Measurements from ENCODE around the gene IL33.
"Not testable (repeated sequence)": the region's sequence is repeated elsewhere in the genome, so short reads cannot be mapped to it uniquely, and the experiment has no call there.

Gene IL33, protein sequence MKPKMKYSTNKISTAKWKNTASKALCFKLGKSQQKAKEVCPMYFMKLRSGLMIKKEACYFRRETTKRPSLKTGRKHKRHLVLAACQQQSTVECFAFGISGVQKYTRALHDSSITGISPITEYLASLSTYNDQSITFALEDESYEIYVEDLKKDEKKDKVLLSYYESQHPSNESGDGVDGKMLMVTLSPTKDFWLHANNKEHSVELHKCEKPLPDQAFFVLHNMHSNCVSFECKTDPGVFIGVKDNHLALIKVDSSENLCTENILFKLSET

DNA sequence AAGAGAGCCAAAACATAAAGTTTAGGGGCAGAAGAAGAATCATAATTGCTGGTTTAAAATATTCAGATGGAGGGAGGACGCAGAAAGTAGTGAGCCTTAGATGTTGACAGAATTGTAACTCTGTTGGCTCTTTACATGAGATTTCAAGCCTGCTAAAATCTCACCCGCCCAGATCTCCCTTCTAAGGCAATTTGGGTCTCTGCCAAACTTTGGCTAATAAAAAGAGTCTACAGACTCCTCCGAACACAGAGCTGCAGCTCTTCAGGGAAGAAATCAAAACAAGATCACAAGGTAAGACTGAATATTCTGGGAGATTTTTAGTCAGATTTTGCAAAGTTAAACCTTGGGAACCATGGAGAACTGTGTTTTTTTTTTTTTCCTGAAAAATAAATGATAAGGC is at the start of gene IL33:
Gene IL33, plus strand, starts transcription at position 246 of the 400 bp plus-strand sequence. CDS start 25,888 bp downstream, outside the sequence.
- no peak within 1 kb of the TSS for H3K4me3 ChIP-seq (ENCODE audit: low read depth, low read length)
- DNase-seq (ENCODE audit: low read depth), result no peak

DNA sequence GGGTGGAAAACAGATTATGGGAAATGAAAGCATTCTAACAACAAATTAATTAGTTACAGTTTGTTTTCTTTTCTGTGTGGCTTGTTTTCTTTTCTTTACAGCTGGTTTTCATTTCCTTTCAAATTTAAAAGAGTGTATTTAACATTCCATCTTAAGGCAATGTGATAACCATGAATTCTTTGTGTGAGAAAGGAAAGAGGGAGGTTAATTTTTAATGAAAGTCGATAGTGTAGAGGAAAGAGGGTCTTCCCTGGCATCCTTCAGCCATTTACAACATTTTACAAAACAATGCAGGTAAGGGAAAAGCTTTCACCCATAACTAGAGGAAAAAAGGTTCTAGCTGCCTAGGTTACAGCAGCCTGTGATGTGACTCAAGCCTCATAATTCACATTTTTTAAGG is 43.9 kb upstream of the IL33 start:
- H3K4me3 ChIP-seq (ENCODE audit: low read depth, low read length), result no peak overlapping the region
- DNase-seq (ENCODE audit: low read depth), result no peak

DNA sequence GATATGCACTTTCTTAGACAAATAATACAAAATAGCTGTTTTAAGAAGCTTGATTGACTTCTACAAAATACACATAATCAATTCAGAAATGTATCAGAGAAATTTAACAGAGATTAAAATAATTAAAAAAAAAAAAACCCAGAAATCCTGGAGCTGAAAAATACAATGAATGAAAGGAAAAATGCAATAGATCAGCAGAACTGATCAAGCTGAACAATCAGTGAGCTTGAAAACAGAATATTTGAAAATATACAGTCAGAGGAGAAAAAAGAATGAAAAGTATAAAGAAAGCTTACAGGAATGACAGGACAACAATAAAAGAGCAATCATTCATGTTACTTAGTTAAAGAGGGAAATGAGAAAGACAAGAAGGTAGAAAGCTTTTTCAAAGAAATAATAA is 41.7 kb upstream of the IL33 start:
- H3K4me3 ChIP-seq (ENCODE audit: low read depth, low read length), result no peak overlapping the region
- DNase-seq (ENCODE audit: low read depth), result no peak

GRCh38 chr9:6182549-6183226 is 32.9 kb upstream of the IL33 start:
- H3K4me3 ChIP-seq (ENCODE audit: low read depth, low read length); DNase-seq (ENCODE audit: low read depth): not testable (repeated sequence)

- no peak for DNase-seq (ENCODE audit: low read depth)
- H3K4me3 ChIP-seq (ENCODE audit: low read depth, low read length), result no peak overlapping the region
Observed at GRCh38 chr9:6183227-6183551, 32.4 kb upstream of the IL33 start.

DNA sequence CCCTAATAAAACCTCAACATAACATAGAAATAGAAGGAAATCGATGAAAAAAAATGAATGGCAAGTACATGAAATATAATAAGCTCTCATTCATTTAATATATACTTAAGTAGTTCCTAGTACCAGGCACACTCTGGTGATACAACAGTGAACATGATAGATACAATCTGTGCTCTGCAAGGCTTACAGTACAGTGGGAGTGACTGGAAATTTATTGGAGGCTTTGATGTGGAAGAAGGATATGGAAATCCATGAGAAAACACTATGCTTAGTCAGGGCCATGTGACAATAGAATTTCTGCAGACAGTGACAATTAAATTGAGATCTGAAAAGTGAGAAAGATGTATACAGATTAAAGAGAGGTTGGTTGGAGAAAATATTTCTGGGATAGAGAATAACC is 32.0 kb upstream of the IL33 start:
- no peak for DNase-seq (ENCODE audit: low read depth)
- no peak overlapping the region for H3K4me3 ChIP-seq (ENCODE audit: low read depth, low read length)

- no peak for DNase-seq (ENCODE audit: low read depth)
- H3K4me3 ChIP-seq (ENCODE audit: low read depth, low read length), result no peak overlapping the region
Observed at GRCh38 chr9:6184749-6185645, 30.6 kb upstream of the IL33 start.

DNA sequence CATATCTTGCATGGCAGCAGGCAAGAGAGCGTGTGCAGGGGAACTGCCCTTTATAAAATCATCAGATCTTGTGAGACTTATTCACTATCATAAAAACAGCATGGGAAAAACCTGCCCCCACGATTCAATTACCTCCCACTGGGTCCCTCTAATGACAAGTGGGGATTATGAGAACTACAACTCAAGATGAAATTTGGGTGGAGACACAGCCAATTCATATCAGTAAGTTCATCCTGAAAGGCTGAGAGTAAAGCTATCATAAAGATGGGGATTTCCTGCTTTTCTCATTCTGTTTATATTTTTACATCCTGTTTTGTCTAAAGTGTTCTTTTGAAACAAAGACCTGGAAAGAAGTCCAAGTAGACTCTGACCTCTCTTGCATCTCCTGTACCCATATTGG is 28.9 kb upstream of the IL33 start:
- DNase-seq (ENCODE audit: low read depth), result no peak
- H3K4me3 ChIP-seq (ENCODE audit: low read depth, low read length), result no peak overlapping the region

DNA sequence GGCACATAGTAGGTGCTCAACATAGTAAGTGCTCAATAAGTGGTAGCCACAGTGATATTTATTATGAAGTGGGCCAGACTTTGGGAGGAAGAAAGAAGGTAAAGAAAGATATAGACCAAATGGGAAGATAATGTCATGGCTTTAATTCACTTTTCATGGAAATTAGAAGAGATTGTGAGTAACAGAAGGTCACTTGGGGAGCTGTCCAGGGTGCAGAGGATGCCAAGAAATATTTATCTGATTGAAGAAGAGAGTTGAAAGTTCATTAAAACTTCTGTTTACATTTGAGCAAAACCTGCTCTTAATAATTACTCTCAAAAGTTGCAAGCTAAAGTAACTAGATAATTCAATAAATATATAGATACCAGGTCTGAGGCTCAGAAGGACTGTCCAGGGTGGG is 28.3 kb upstream of the IL33 start:
- no peak for DNase-seq (ENCODE audit: low read depth)
- no peak overlapping the region for H3K4me3 ChIP-seq (ENCODE audit: low read depth, low read length)

- no peak overlapping the region for H3K4me3 ChIP-seq (ENCODE audit: low read depth, low read length)
Observed at GRCh38 chr9:6188466-6188865, 27.1 kb upstream of the IL33 start.

GRCh38 chr9:6188906-6189305 is 26.7 kb upstream of the IL33 start:
- no peak overlapping the region for H3K4me3 ChIP-seq (ENCODE audit: low read depth, low read length)
- DNase-seq (ENCODE audit: low read depth), result no peak

More at GRCh38 chr9:6188466-6188865, 27.1 kb upstream of the IL33 start:
- no peak for DNase-seq (ENCODE audit: low read depth)

DNA sequence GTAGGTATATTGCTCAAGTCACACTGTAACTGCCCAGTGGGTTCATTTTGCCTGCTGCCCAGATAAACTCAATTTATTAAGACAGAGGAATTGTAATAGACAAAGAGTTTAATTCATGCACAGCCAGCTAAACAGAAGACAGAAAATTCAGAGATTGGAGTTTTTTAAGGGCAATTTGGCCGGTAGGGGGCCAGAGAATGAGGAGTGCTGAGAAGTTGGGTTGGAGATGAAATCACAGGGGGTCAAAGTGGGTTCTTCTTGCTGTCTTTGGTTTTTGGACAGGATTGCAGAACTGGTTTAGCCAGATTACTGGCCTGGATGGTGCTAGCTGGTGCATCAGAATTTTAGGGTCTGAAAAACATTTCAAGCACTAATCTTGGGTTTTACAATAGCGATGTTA is 20.7 kb upstream of the IL33 start:
- no peak for DNase-seq (ENCODE audit: low read depth)
- no peak overlapping the region for H3K4me3 ChIP-seq (ENCODE audit: low read depth, low read length)

DNA sequence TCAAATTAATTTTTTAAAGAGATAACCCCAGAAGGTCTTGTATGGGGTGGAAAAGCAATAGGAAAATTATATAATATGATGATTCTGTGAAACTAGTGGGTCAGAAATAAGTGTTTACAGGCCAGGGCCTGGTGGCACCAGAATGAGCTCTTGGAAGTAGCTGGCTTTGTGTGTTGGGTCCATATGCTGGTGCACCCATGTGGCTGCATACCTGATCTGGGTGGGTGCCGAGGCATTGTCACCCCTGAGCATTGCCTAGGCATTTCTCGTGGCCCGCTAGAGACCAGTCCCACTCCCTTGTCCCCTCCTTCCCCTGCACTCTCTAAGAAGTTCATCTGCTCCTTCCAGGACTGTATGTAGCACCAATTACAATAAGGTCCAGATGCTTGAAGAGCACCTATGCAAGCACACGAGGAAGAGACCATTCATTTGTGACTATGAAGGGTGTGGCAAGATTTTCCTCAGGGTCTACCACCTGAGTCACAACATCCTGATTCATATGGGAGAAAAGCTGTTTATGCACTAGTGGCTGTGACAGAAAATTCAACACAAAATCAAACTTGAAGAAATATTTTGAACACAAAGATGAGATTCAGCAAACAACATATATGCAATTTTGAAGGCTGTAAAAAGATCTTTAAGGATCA is 19.8 kb upstream of the IL33 start:
- no peak for DNase-seq (ENCODE audit: low read depth)
- no peak overlapping the region for H3K4me3 ChIP-seq (ENCODE audit: low read depth, low read length)

DNA sequence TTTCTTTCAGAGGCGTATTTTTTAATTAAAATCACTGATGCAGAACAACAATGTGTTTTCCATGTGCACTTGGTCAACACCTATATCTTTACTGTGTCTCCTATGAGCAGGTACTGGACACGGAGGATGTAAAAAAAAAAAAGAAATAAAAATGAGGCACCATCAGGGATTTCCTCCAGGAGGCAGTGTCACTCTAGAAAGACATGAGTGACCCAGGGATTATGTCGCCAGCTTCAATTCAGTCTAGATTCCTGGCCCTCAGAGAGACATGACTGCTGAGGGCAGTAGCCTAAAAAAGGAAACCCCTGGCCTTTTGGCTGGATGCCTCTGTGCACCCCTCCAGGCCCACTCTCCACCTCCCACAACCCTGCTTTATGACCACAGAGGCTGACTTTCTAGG is 18.3 kb upstream of the IL33 start:
- no peak for DNase-seq (ENCODE audit: low read depth)
- H3K4me3 ChIP-seq (ENCODE audit: low read depth, low read length), result no peak overlapping the region

GRCh38 chr9:6198251-6198650 is 17.4 kb upstream of the IL33 start:
- no peak overlapping the region for H3K4me3 ChIP-seq (ENCODE audit: low read depth, low read length)
- no peak for DNase-seq (ENCODE audit: low read depth)

- H3K4me3 ChIP-seq (ENCODE audit: low read depth, low read length), result no peak overlapping the region
- no peak for DNase-seq (ENCODE audit: low read depth)
Observed at GRCh38 chr9:6199596-6199995, 16.0 kb upstream of the IL33 start.

DNA sequence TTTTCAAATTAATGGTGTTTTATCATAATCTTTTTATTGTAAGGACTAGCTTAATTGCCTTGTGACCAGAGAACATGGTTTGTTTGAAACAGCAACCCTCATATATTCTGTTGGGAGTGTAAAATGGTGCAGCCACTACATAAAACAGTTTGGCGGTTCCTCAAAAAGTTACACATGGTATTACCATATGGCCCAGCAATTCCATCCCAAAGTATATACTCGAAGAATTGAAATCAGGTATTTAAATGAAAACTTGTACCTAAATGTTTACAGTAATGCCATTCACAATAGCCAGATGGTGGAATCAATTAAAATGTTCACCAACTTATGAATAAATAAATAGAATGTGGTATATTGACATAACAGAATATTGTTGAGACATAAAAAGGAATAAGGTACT is 14.8 kb upstream of the IL33 start:
- DNase-seq (ENCODE audit: low read depth), result no peak
- no peak overlapping the region for H3K4me3 ChIP-seq (ENCODE audit: low read depth, low read length)

- no peak overlapping the region for H3K4me3 ChIP-seq (ENCODE audit: low read depth, low read length)
- no peak for DNase-seq (ENCODE audit: low read depth)
Observed at GRCh38 chr9:6209966-6210365, 5.6 kb upstream of the IL33 start.

DNA sequence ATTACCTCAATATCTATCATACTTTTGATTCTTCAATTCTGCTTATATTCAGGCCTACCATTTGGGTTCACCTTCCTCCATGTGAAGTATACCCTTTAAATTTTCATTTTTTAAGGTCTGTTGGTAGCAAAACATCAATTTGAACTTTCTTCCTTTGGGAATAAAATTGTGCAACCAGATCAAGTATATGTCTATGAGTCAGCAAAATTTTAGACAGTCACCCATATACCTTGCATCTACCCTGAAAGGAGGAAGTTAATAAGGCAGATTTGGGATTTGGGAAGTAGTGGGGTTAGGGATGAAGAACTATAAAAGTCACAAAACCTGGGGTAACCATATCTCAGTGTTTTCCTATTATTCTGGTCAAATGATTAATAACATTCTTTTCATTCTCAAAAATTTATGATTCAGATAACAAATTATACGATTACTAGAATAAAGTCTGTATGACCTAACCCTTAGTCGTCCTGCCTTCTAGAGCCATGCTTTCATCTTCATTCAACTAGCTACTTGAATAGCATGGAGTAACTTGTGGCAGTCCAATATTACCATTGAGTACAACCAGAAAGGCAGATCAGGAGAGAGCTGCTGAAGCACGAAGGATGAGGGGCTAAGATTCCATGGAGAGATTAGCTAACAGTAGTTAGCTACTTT is 2.8 kb upstream of the IL33 start:
- no peak overlapping the region for H3K4me3 ChIP-seq (ENCODE audit: low read depth, low read length)
- no peak for DNase-seq (ENCODE audit: low read depth)

DNA sequence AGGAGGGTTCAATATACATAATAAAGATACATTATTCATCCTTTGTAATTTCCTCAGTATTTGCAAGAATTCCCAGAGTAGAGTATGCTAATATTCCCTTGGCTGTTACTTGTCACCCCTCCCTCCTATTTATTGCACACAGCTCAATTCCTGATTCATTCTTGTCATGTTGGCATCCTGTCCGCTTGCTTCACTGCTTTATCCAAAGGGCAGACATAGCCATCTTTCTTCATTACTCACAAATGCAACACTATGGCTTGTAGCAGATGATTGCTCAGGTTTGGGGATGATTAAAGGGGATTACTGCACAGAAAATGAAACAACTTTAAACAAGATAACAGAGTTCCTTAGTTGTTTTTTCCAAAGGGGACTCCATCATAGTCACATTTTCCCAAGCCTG is 1.2 kb upstream of the IL33 start:
- no peak overlapping the region for H3K4me3 ChIP-seq (ENCODE audit: low read depth, low read length)
- peak; percentile 42 for DNase-seq (ENCODE audit: low read depth)
